ENCODE results near the gene CNKSR1. TPM values are rescaled to one million over a fixed set of nuclear protein-coding genes. Genes with fewer than 3 reads are reported as not detected.

Gene CNKSR1
- polyA plus RNA-seq, 1 donor = 2.5 TPM

DNA sequence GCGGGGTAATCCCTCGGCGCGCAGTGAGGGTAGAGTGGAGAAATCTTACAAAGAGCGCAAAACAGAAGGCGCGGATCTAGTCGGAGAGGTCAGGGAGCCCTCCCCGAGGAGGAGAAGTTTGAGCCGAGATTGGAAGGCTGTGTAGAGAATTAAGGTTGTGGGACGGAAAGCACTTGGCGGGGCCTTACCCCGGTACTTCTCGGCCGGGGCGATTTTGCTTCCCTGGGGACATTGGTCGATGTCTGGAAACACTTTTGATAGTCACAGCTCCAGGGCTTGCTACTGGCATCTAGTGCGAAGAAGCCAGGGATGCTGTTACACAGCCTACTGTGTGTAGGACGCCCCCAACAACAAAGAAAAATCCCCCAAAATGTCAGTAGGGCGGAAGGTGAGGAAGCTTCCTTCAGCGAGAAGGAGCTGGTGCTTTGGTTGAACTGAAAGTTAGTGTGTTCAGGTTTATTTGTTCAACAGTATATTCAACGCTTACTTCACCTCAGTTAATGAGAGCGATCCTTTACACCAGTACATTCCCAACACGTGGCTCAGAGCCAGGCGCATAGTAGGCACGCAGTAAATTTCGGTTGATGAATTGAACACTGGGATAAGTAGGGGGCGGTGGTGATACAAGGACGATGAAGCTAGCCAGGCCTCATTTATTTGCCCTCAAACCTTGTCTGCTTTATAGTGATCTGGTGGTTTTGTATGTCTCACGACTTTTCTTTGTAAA is 57.5 kb downstream of the CNKSR1 start:
- DNase-seq = peak; percentile 32

DNA sequence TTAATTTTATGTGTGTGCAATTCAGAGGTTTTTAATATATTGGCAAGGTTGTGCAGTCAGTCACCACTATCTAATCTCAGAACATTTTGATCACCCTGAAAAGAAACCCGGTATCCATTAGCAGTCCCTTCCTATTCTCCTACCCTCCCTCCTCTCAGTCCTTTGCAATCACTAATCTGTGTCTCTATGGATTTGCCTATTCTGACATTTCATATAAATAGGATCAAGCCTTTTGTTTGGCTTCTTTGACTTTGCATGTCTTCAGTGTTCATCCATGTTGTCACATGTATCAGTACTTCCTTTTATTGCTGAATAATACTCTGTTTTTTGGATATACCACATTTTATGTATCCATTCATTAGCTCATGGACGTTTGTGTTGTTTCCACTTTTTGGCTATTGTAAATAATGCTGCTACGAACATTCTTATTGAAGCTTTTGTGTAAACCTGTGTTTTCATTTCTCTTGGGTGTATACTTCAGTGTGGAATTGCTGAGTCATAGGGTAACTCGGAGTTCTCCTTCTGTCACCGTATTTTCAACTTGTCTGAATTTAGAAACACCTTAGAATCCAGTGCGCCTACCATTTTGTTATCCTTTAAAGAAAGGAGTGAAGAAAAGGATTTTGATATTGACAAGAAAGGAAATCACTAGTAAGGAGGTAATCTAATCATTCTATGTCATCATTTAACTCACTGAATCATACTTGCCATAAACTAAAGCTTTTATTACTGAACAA is 60.1 kb downstream of the CNKSR1 start:
- DNase-seq = no peak

Other genes starting within 250 kb of the CNKSR1 start
- 87.9 TPM for gene PAFAH2, start 179.4 kb upstream of the CNKSR1 start, polyA plus RNA-seq (ENCODE audit: insufficient read length)
- 4.2 TPM for gene EXTL1, start 155.7 kb upstream of the CNKSR1 start, polyA plus RNA-seq (ENCODE audit: insufficient read length)
- gene SLC30A2, start 131.4 kb upstream of the CNKSR1 start, polyA plus RNA-seq (ENCODE audit: insufficient read length) = 0.97 TPM
- 50.3 TPM for gene TRIM63, start 109.9 kb upstream of the CNKSR1 start, polyA plus RNA-seq (ENCODE audit: insufficient read length)
- gene PDIK1L, start 65.7 kb upstream of the CNKSR1 start, polyA plus RNA-seq (ENCODE audit: insufficient read length) = 5.6 TPM
- 0.98 TPM for gene FAM110D, start 18.4 kb upstream of the CNKSR1 start, polyA plus RNA-seq (ENCODE audit: insufficient read length)
- not detected for gene C1orf232, start 8.5 kb upstream of the CNKSR1 start, polyA plus RNA-seq (ENCODE audit: insufficient read length)
- gene ZNF593, start 7.6 kb upstream of the CNKSR1 start, polyA plus RNA-seq (ENCODE audit: insufficient read length) = 17.3 TPM
- gene ZNF593OS, start 5.7 kb upstream of the CNKSR1 start, polyA plus RNA-seq (ENCODE audit: insufficient read length) = 2.3 TPM
- not detected for gene CATSPER4, start 13.1 kb downstream of the CNKSR1 start, polyA plus RNA-seq (ENCODE audit: insufficient read length)
- 23.0 TPM for gene CEP85, start 56.7 kb downstream of the CNKSR1 start, polyA plus RNA-seq (ENCODE audit: insufficient read length)
- gene SH3BGRL3, start 102.6 kb downstream of the CNKSR1 start, polyA plus RNA-seq (ENCODE audit: insufficient read length) = 57.4 TPM
- 8.6 TPM for gene UBXN11, start 129.1 kb downstream of the CNKSR1 start, polyA plus RNA-seq (ENCODE audit: insufficient read length)
- 2.2 TPM for gene CD52, start 140.5 kb downstream of the CNKSR1 start, polyA plus RNA-seq (ENCODE audit: insufficient read length)
- gene CRYBG2, start 176.6 kb downstream of the CNKSR1 start, polyA plus RNA-seq (ENCODE audit: insufficient read length) = 0.40 TPM
- gene ZNF683, start 195.3 kb downstream of the CNKSR1 start, polyA plus RNA-seq (ENCODE audit: insufficient read length) = not detected
- gene LIN28A, start 233.3 kb downstream of the CNKSR1 start, polyA plus RNA-seq (ENCODE audit: insufficient read length) = not detected